Fibroblast of lung (primary cell): ENCODE data around the gene PRDM16.

Source experiments
- EZH2 ChIP-seq: IDR thresholded peaks from 2 replicates; pipeline ENCODE4 v1.5.1; 2012; ENCODE audit warnings: low read length, control low read depth, mild to moderate bottlenecking; ENCODE audit errors: missing control alignments
- TF ChIP-seq, protein P1 (sequence below), 2 donors: IDR thresholded peaks in 1 of 2; conservative IDR thresholded peaks in 1 of 2; 1 replicate in 1 of 2; 2 replicates in 1 of 2; pipeline ENCODE4 v1.5.1; 2011 to 2012; ENCODE audit warnings: low read length in 2 of 2, control low read depth in 1 of 2, inconsistent platforms in 1 of 2, low read depth in 1 of 2, mild to moderate bottlenecking in 1 of 2

DNA sequence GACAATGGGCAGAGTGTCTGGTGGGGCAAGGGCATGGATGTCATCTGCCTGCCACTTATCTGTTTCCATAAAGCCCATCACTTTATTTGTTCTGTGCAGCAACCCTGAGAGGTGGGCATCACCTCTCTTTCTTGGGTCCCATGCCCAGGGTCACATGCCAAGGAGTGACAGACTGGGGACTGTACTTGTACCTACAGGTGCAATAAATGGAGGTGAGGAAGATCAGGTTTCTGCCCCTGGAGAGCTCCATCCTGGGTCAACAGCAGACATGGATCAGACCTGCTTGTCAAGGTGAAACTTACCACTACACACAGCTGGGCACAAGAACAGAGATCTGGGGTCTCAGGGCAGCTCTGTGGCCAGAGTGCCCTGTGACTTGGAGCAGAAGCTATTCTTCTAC lies 18.4 kb upstream of the PRDM16 start:
- TF ChIP-seq, protein P1, sequence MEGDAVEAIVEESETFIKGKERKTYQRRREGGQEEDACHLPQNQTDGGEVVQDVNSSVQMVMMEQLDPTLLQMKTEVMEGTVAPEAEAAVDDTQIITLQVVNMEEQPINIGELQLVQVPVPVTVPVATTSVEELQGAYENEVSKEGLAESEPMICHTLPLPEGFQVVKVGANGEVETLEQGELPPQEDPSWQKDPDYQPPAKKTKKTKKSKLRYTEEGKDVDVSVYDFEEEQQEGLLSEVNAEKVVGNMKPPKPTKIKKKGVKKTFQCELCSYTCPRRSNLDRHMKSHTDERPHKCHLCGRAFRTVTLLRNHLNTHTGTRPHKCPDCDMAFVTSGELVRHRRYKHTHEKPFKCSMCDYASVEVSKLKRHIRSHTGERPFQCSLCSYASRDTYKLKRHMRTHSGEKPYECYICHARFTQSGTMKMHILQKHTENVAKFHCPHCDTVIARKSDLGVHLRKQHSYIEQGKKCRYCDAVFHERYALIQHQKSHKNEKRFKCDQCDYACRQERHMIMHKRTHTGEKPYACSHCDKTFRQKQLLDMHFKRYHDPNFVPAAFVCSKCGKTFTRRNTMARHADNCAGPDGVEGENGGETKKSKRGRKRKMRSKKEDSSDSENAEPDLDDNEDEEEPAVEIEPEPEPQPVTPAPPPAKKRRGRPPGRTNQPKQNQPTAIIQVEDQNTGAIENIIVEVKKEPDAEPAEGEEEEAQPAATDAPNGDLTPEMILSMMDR (conservative IDR thresholded peaks at IDR 0.05 in 1 of 2, IDR thresholded peaks at IDR 0.05 in 1 of 2; ENCODE audit: low read depth in 1 of 2, low read length in 2 of 2): no peak
- no peak for TF ChIP-seq EZH2
